ENCODE data around the gene AIF1L. TPM values are rescaled to one million over a fixed set of nuclear protein-coding genes. Genes with fewer than 3 reads are reported as not detected.
"Not testable (repeated sequence)": the region's sequence is repeated elsewhere in the genome, so short reads cannot be mapped to it uniquely, and the experiment has no call there.

AIF1L gene
- polyA plus RNA-seq, 4 donors = 0.45 to 9.3 (median 4.4) TPM

GRCh38 chr9:131111854-131112311 is 15.6 kb downstream of the AIF1L start:
- FAIRE-seq (no peak), DNase-seq (no peak)
- Histone ChIP-seq H3K4me3 (ENCODE audit: low read depth in 1 of 3, low read length in 3 of 3) (no peak overlapping the region), H3K36me3 (ENCODE audit: control insufficient read depth in 3 of 3, insufficient read depth in 2 of 3, low read depth in 1 of 3, low read length in 3 of 3) (no peaks in the 10 kb centered on the region), H3K27ac (ENCODE audit: low read depth in 1 of 3, low read length in 2 of 3) (no peak overlapping the region), H3K27me3 (ENCODE audit: control insufficient read depth in 3 of 3, insufficient read depth in 3 of 3, low read length in 3 of 3) (no peaks in the 10 kb centered on the region), H3K4me1 (ENCODE audit: control insufficient read depth in 3 of 3, insufficient read depth in 2 of 3, low read depth in 1 of 3, low read length in 2 of 3) (no peaks in the 10 kb centered on the region), H3K9me3 (ENCODE audit: control insufficient read depth in 2 of 2, insufficient read depth in 1 of 2, low read depth in 1 of 2, low read length in 1 of 2) (no peaks in the 10 kb centered on the region)
- 80 to 85% (median 83%) methylated on average over 22 to 24 of the region's 25 CpGs for WGBS, 3 donors

GRCh38 chr9:131112374-131113154 is 16.2 kb downstream of the AIF1L start:
- Histone ChIP-seq H3K4me3 (ENCODE audit: low read depth in 1 of 3, low read length in 3 of 3) (no peak overlapping the region), H3K4me1 (ENCODE audit: control insufficient read depth in 3 of 3, insufficient read depth in 2 of 3, low read depth in 1 of 3, low read length in 2 of 3) (no peaks in the 10 kb centered on the region), H3K27ac (ENCODE audit: low read depth in 1 of 3, low read length in 2 of 3) (no peak overlapping the region), H3K36me3 (ENCODE audit: control insufficient read depth in 3 of 3, insufficient read depth in 2 of 3, low read depth in 1 of 3, low read length in 3 of 3) (no peaks in the 10 kb centered on the region), H3K27me3 (ENCODE audit: control insufficient read depth in 3 of 3, insufficient read depth in 3 of 3, low read length in 3 of 3) (no peaks in the 10 kb centered on the region), H3K9me3 (ENCODE audit: control insufficient read depth in 2 of 2, insufficient read depth in 1 of 2, low read depth in 1 of 2, low read length in 1 of 2) (no peaks in the 10 kb centered on the region)
- DNase-seq (no peak), FAIRE-seq (no peak)
- 81 to 88% (median 83%) methylated on average over 23 of the region's 23 CpGs for WGBS, 3 donors

DNA sequence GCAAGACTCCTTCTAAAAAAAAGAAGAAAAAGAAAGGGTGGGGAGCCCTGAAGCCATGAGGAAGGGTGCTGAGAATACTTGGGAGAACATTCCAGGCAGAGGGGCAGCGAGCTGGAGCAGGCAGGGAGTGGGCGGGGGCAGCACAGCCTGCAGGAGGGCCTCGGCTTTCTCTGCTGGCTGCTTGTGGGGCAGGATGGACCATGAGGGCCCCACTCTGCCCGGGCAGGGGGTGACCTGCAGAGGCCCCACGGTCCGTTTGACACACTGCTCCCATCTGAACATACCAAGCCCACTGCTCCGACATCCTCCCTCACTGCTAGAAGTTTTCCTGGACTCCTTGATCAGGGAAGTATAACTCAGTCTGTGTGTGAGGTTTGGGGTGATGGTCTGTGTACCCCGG is 17.3 kb downstream of the AIF1L start:
- Histone ChIP-seq H3K4me3 (ENCODE audit: low read depth in 1 of 3, low read length in 3 of 3) (no peak overlapping the region), H3K9me3 (ENCODE audit: control insufficient read depth in 2 of 2, insufficient read depth in 1 of 2, low read depth in 1 of 2, low read length in 1 of 2) (no peaks in the 10 kb centered on the region), H3K4me1 (ENCODE audit: control insufficient read depth in 3 of 3, insufficient read depth in 2 of 3, low read depth in 1 of 3, low read length in 2 of 3) (no peaks in the 10 kb centered on the region), H3K36me3 (ENCODE audit: control insufficient read depth in 3 of 3, insufficient read depth in 2 of 3, low read depth in 1 of 3, low read length in 3 of 3) (no peaks in the 10 kb centered on the region), H3K27me3 (ENCODE audit: control insufficient read depth in 3 of 3, insufficient read depth in 3 of 3, low read length in 3 of 3) (no peaks in the 10 kb centered on the region), H3K27ac (ENCODE audit: low read depth in 1 of 3, low read length in 2 of 3) (no peak overlapping the region)
- no peak for DNase-seq
- WGBS, 3 donors = 72 to 83% (median 78%) methylated on average over 7 to 8 of the region's 8 CpGs
- FAIRE-seq = no peak

- Histone ChIP-seq H3K27me3 (ENCODE audit: control insufficient read depth in 3 of 3, insufficient read depth in 3 of 3, low read length in 3 of 3) (no peaks in the 10 kb centered on the region), H3K9me3 (ENCODE audit: control insufficient read depth in 2 of 2, insufficient read depth in 1 of 2, low read depth in 1 of 2, low read length in 1 of 2) (no peaks in the 10 kb centered on the region), H3K36me3 (ENCODE audit: control insufficient read depth in 3 of 3, insufficient read depth in 2 of 3, low read depth in 1 of 3, low read length in 3 of 3) (no peaks in the 10 kb centered on the region), H3K27ac (ENCODE audit: low read depth in 1 of 3, low read length in 2 of 3) (no peak overlapping the region), H3K4me1 (ENCODE audit: control insufficient read depth in 3 of 3, insufficient read depth in 2 of 3, low read depth in 1 of 3, low read length in 2 of 3) (no peaks in the 10 kb centered on the region), H3K4me3 (ENCODE audit: low read depth in 1 of 3, low read length in 3 of 3) (no peak overlapping the region)
- no peak for FAIRE-seq
- WGBS, 3 donors = 70 to 85% (median 72%) methylated on average over 8 of the region's 8 CpGs
- DNase-seq = no peak
Measured at GRCh38 chr9:131114084-131114535, 17.8 kb downstream of the AIF1L start.

GRCh38 chr9:131115360-131115742 is 19.0 kb downstream of the AIF1L start:
- H3K36me3 ChIP-seq (ENCODE audit: control insufficient read depth in 3 of 3, insufficient read depth in 2 of 3, low read depth in 1 of 3, low read length in 3 of 3); H3K4me1 ChIP-seq (ENCODE audit: control insufficient read depth in 3 of 3, insufficient read depth in 2 of 3, low read depth in 1 of 3, low read length in 2 of 3); FAIRE-seq; H3K9me3 ChIP-seq (ENCODE audit: control insufficient read depth in 2 of 2, insufficient read depth in 1 of 2, low read depth in 1 of 2, low read length in 1 of 2); H3K27ac ChIP-seq (ENCODE audit: low read depth in 1 of 3, low read length in 2 of 3); H3K27me3 ChIP-seq (ENCODE audit: control insufficient read depth in 3 of 3, insufficient read depth in 3 of 3, low read length in 3 of 3); H3K4me3 ChIP-seq (ENCODE audit: low read depth in 1 of 3, low read length in 3 of 3); DNase-seq: not testable (repeated sequence)
- 83 to 88% (median 88%) methylated on average over 4 to 6 of the region's 6 CpGs for WGBS, 3 donors

GRCh38 chr9:131116281-131117120 is 20.2 kb downstream of the AIF1L start:
- H3K9me3 ChIP-seq (ENCODE audit: control insufficient read depth in 2 of 2, insufficient read depth in 1 of 2, low read depth in 1 of 2, low read length in 1 of 2) = no peaks in the 10 kb centered on the region
- WGBS, 3 donors = 84 to 85% (median 85%) methylated on average over 22 of the region's 22 CpGs
- H3K4me1 ChIP-seq (ENCODE audit: control insufficient read depth in 3 of 3, insufficient read depth in 2 of 3, low read depth in 1 of 3, low read length in 2 of 3) = no peaks in the 10 kb centered on the region
- no peak for FAIRE-seq
- no peak overlapping the region for H3K4me3 ChIP-seq (ENCODE audit: low read depth in 1 of 3, low read length in 3 of 3)
- no peaks in the 10 kb centered on the region for H3K27me3 ChIP-seq (ENCODE audit: control insufficient read depth in 3 of 3, insufficient read depth in 3 of 3, low read length in 3 of 3)
- peaks cover 0 to 8% (median 0%) of the 10 kb centered on the region in 3 donors for H3K36me3 ChIP-seq (ENCODE audit: control insufficient read depth in 3 of 3, insufficient read depth in 2 of 3, low read depth in 1 of 3, low read length in 3 of 3)
- H3K27ac ChIP-seq (ENCODE audit: low read depth in 1 of 3, low read length in 2 of 3) = no peak overlapping the region
- no peak for DNase-seq

DNA sequence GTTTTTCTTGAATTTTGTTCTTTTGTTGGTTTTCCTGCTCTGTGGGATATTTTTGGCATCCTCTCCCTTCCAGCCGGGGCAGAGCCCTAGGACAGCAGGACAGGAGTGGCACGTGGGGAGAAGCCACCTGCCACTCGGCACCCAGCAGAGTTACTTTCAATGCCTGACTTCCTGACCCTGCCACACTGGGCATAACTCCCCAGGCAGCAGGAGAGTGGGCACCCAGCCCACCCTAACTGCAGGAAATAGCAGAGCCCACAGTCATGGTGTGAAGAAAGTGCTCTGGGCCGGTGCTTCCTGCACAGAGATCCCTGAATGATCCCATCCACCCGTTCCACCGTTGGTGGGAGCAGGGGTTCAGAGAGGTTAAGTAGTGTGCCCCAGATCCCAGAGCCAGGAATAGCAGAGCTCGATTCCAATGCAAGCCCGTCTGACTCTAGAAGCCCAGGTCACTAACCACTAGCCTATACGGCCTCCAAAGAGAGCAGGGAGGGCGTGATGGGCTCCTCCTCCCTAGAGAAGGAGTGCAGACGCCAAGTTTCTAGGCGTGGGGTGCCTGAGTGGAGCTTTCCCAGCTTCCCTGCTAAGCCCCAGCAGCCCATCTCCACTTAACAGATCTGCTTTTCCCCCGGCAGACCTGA is 20.9 kb downstream of the AIF1L start:
- 52 to 64% (median 55%) methylated on average over 13 of the region's 13 CpGs for WGBS, 3 donors
- Histone ChIP-seq H3K4me1 (ENCODE audit: control insufficient read depth in 3 of 3, insufficient read depth in 2 of 3, low read depth in 1 of 3, low read length in 2 of 3) (no peaks in the 10 kb centered on the region), H3K27me3 (ENCODE audit: control insufficient read depth in 3 of 3, insufficient read depth in 3 of 3, low read length in 3 of 3) (no peaks in the 10 kb centered on the region), H3K27ac (ENCODE audit: low read depth in 1 of 3, low read length in 2 of 3) (peak overlapping the region in 1 of 3 donors; percentile 36), H3K9me3 (ENCODE audit: control insufficient read depth in 2 of 2, insufficient read depth in 1 of 2, low read depth in 1 of 2, low read length in 1 of 2) (no peaks in the 10 kb centered on the region), H3K36me3 (ENCODE audit: control insufficient read depth in 3 of 3, insufficient read depth in 2 of 3, low read depth in 1 of 3, low read length in 3 of 3) (peaks cover 0 to 8% (median 0%) of the 10 kb centered on the region in 3 donors), H3K4me3 (ENCODE audit: low read depth in 1 of 3, low read length in 3 of 3) (no peak overlapping the region)
- DNase-seq = no peak
- no peak for FAIRE-seq

DNA sequence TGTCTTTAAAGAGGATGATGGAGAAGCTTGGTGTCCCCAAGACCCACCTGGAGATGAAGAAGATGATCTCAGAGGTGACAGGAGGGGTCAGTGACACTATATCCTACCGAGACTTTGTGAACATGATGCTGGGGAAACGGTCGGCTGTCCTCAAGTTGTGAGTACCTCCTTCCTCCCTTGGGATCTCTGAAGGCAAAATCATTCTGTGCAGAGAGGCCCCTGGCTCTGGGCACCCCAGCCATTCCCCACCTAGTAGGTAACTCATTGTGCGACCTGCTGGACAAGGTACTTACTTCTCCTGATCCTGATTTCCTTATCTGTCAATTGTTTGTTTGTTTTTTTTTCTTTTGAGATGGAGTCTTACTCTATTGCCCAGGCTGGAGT is 21.4 kb downstream of the AIF1L start:
- peak overlapping the region in 1 of 3 donors; percentile 36 for H3K27ac ChIP-seq (ENCODE audit: low read depth in 1 of 3, low read length in 2 of 3)
- H3K36me3 ChIP-seq (ENCODE audit: control insufficient read depth in 3 of 3, insufficient read depth in 2 of 3, low read depth in 1 of 3, low read length in 3 of 3) = peaks cover 0 to 8% (median 0%) of the 10 kb centered on the region in 3 donors
- H3K27me3 ChIP-seq (ENCODE audit: control insufficient read depth in 3 of 3, insufficient read depth in 3 of 3, low read length in 3 of 3) = no peaks in the 10 kb centered on the region
- no peaks in the 10 kb centered on the region for H3K9me3 ChIP-seq (ENCODE audit: control insufficient read depth in 2 of 2, insufficient read depth in 1 of 2, low read depth in 1 of 2, low read length in 1 of 2)
- DNase-seq (no peak), FAIRE-seq (no peak)
- no peaks in the 10 kb centered on the region for H3K4me1 ChIP-seq (ENCODE audit: control insufficient read depth in 3 of 3, insufficient read depth in 2 of 3, low read depth in 1 of 3, low read length in 2 of 3)
- 64 to 85% (median 76%) methylated on average over 4 of the region's 4 CpGs for WGBS, 3 donors
- H3K4me3 ChIP-seq (ENCODE audit: low read depth in 1 of 3, low read length in 3 of 3) = no peak overlapping the region

Measured in small intestine (tissue), 7 donors.